Measurements from ENCODE around the gene EXOC3.

The EXOC3 gene

GRCh38 chr5:432928-433791 is 9.8 kb upstream of the EXOC3 start:
- DNase-seq (ENCODE audit: low read depth): no peak
- no peak for TF ChIP-seq CTCF (conservative IDR thresholded peaks at IDR 0.05; ENCODE audit: low read depth, low read length)

GRCh38 chr5:433836-434235 is 9.1 kb upstream of the EXOC3 start:
- H3K4me3 ChIP-seq (ENCODE audit: low read length): no peak overlapping the region
- no peak for TF ChIP-seq CTCF (conservative IDR thresholded peaks at IDR 0.05; ENCODE audit: low read depth, low read length)
- no peak for DNase-seq (ENCODE audit: low read depth)

More at GRCh38 chr5:432928-433791, 9.8 kb upstream of the EXOC3 start:
- H3K4me3 ChIP-seq (ENCODE audit: low read length): no peak overlapping the region

- DNase-seq (ENCODE audit: low read depth): no peak
- no peak overlapping the region for H3K4me3 ChIP-seq (ENCODE audit: low read length)
- TF ChIP-seq CTCF (conservative IDR thresholded peaks at IDR 0.05; ENCODE audit: low read depth, low read length): no peak
These were observed 8.4 kb upstream of the EXOC3 start for GRCh38 chr5:434443-435146.

GRCh38 chr5:435156-435790 is 7.7 kb upstream of the EXOC3 start:
- H3K4me3 ChIP-seq (ENCODE audit: low read length): no peak overlapping the region
- TF ChIP-seq CTCF (conservative IDR thresholded peaks at IDR 0.05; ENCODE audit: low read depth, low read length): no peak
- no peak for DNase-seq (ENCODE audit: low read depth)

- no peak for DNase-seq (ENCODE audit: low read depth)
- H3K4me3 ChIP-seq (ENCODE audit: low read length): no peak overlapping the region
- TF ChIP-seq CTCF (conservative IDR thresholded peaks at IDR 0.05; ENCODE audit: low read depth, low read length): peak; percentile 57
These were observed 6.9 kb upstream of the EXOC3 start for GRCh38 chr5:435961-436640.

- no peak for DNase-seq (ENCODE audit: low read depth)
- TF ChIP-seq CTCF (conservative IDR thresholded peaks at IDR 0.05; ENCODE audit: low read depth, low read length): no peak
- no peak overlapping the region for H3K4me3 ChIP-seq (ENCODE audit: low read length)
These were observed 6.4 kb upstream of the EXOC3 start for GRCh38 chr5:436641-436975.

Data from retinal pigment epithelial cell (primary cell).